ENCODE data around the gene CACNG3.

The CACNG3 gene

DNA sequence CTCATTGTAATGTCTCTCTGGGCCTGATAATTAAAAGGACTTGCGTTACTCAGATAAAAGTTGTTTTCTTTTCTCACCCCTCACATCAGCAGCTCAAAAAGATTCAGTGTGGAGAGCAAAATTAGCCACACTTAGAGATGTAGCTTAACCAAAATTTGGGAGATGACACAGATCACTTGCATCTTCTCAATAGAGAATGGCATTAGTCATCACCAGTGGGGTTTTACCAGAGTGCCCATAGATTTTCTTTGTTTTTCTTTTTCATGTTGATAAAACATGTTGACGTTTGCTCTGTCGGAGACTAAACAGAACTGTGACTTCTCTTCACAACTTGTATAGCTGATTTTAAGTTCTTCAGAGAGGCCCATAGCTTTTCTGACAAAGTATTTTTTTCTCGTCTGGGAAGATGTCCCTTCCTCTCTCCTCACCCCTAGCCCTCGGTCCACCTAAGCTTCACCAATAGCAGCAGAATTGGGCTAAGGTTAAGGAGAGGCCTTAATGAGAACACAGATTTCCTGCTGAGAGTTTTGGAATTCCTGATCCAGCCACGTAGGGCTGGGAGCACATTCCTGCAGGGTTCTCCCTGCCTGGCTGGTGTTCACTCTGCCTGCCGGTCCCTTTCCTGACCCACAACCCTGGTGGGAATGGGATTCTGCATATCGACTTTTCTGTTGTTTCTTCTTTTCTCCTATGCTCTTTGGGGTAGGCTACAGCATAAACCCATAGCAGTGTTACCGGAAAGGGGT is 92.6 kb downstream of the CACNG3 start:
- no peak overlapping the region for H3K4me3 ChIP-seq (ENCODE audit: low read length)
- DNase-seq (ENCODE audit: low read depth): no peak
- TF ChIP-seq, protein P1, sequence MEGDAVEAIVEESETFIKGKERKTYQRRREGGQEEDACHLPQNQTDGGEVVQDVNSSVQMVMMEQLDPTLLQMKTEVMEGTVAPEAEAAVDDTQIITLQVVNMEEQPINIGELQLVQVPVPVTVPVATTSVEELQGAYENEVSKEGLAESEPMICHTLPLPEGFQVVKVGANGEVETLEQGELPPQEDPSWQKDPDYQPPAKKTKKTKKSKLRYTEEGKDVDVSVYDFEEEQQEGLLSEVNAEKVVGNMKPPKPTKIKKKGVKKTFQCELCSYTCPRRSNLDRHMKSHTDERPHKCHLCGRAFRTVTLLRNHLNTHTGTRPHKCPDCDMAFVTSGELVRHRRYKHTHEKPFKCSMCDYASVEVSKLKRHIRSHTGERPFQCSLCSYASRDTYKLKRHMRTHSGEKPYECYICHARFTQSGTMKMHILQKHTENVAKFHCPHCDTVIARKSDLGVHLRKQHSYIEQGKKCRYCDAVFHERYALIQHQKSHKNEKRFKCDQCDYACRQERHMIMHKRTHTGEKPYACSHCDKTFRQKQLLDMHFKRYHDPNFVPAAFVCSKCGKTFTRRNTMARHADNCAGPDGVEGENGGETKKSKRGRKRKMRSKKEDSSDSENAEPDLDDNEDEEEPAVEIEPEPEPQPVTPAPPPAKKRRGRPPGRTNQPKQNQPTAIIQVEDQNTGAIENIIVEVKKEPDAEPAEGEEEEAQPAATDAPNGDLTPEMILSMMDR (IDR thresholded peaks at IDR 0.05; ENCODE audit: insufficient read depth, low read depth, low read length, missing control alignments): no peak

DNA sequence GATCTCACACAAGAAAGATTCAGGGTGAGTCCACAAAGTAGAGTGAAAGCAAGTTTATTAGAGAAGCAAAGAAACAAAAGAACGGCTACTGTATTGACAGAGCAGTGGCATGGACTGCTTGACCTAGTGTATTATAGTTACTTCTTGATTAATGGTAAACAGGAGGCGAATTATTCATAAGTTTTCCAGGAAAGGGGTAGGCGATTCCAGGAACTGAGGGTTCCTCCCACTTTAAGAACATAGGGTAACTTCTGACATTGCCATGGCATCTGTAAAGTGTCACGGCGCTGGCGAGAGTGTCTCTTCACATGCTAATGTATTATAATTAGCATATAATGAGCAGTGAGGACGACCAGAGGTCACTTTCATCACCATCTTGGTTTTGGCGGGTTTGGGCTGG is 93.2 kb downstream of the CACNG3 start:
- no peak for DNase-seq (ENCODE audit: low read depth)
- no peak overlapping the region for H3K4me3 ChIP-seq (ENCODE audit: low read length)
- TF ChIP-seq, protein P1 (IDR thresholded peaks at IDR 0.05; ENCODE audit: insufficient read depth, low read depth, low read length, missing control alignments): no peak

DNA sequence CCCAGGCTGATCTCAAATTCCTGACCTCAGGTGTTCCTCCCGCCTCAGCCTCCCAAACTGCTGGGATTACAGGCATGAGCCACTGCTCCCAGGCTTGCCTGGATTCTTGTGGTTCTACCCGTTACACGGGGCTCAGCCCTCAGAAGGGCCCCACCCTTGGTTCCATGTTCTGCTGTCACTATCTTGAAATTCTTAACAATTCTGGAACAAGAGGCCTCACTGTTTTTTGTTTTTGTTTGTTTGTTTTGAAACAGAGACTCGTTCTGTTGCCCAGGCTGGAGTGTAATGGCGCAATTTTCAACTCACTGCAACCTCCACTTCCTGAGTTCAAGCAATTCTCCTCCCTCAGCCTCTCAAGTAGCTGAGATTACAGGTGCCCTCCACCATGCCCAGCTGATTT is 96.6 kb downstream of the CACNG3 start:
- no peak for DNase-seq (ENCODE audit: low read depth)
- no peak overlapping the region for H3K4me3 ChIP-seq (ENCODE audit: low read length)
- TF ChIP-seq, protein P1 (IDR thresholded peaks at IDR 0.05; ENCODE audit: insufficient read depth, low read depth, low read length, missing control alignments): no peak

DNA sequence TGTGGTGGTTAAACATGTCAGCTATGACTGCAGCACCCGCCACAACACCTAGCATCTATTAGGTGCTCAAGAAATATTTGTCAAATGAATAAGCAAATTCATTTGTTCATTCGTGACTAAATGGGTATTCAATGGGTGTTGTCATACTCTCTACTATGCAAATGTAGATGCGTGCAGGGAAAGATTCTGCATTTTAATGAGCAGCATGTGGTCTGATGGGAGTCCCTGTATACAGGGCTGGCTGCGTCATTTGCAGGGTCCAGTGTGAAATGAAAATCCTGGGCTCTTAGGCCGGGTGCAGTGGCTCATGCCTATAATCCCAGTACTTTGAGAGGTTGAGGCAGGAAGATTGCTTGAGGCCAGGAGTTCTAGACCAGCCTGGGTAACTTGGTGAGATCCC is 97.5 kb downstream of the CACNG3 start:
- H3K4me3 ChIP-seq (ENCODE audit: low read length): no peak overlapping the region
- no peak for DNase-seq (ENCODE audit: low read depth)
- TF ChIP-seq, protein P1 (IDR thresholded peaks at IDR 0.05; ENCODE audit: insufficient read depth, low read depth, low read length, missing control alignments): no peak

DNA sequence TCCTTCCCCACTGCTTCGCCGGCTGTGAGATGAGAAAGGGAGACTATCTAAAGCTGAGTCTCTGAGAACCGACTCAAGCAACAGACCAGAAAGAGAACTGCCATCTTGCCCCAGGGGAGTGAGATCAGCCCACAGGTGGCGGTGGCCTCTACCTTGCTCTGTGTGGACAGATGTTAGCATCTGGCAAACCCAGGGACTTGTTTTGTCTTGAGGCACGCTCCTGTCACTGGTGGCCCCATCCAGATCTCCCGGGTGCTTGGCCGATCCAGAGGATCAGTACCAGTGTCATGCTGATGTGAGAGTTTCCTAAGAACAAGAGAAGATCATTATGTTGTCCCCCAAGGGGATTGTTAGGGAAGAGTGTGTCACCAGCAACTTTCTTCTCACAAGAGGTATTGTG is 101.4 kb downstream of the CACNG3 start:
- TF ChIP-seq, protein P1 (IDR thresholded peaks at IDR 0.05; ENCODE audit: insufficient read depth, low read depth, low read length, missing control alignments): no peak
- DNase-seq (ENCODE audit: low read depth): no peak
- H3K4me3 ChIP-seq (ENCODE audit: low read length): no peak overlapping the region

DNA sequence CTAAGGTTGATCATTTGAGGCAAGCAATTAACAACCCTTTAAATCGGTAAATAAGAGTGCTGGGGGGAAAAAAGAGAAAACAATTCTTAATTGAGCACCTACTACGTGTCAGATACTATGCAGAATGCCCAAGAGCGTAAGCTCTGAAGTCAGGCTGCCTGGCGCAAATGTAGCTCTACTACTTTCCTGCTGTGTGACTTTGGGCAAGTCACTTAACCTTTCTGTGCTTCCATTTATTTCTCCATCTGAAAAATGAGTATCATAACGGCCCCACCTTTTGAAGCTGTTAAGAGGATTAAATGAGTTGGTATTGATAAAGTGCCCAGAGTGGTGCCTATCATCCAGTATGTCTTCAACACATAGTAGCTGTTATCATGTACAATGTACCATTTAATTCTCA is 102.0 kb downstream of the CACNG3 start:
- no peak for DNase-seq (ENCODE audit: low read depth)
- TF ChIP-seq, protein P1 (IDR thresholded peaks at IDR 0.05; ENCODE audit: insufficient read depth, low read depth, low read length, missing control alignments): no peak
- H3K4me3 ChIP-seq (ENCODE audit: low read length): no peak overlapping the region

DNA sequence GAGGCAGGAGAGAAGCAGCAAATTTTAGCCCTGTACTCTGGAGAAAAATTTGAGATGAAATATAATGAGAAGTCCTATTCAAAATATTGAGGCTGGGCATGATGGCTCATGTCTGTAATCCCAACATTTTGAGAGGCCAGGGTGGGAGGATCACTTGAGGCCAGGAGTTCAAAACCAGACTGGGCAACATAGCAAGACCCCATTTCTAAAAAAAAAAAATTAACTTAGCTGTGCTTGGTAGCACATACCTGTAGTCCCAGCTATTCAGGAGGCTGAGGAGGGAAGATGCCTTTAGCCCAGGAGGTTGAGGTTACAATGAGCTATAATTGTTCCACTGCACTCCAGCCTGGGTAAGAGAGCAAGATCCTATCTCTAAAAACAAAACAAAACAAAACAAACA is 103.4 kb downstream of the CACNG3 start:
- H3K4me3 ChIP-seq (ENCODE audit: low read length): no peak overlapping the region
- TF ChIP-seq, protein P1 (IDR thresholded peaks at IDR 0.05; ENCODE audit: insufficient read depth, low read depth, low read length, missing control alignments): no peak
- DNase-seq (ENCODE audit: low read depth): no peak
